ENCODE measurements around the gene PARP12.

The PARP12 gene

DNA sequence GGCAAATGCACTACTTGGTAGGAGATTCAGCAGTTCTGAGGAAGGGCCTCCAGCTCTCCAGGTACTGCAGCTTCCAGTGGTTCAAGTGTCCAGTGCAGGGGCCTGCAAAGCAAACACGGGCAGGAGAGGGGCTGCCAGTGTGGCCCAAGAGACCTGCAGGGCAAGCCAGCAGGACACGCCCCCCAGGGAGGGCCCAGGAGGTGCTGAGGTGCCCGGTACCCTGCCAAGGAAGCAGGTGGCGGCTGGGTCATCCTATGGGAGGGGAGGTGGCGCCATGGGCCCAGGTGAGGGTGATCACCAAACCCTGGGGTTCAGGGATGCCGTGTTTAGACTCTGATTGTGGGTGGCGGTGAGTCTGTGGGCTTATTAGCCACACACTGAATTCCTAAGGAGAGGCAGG, 45.7 kb downstream of the PARP12 start:
- no peaks in the 10 kb centered on the region for H3K9me3 Mint-ChIP-seq
- no peaks in the 10 kb centered on the region for H3K4me1 Mint-ChIP-seq
- ATAC-seq, result peak; percentile 49
- no peak for DNase-seq
- no peak overlapping the region for H3K4me3 Mint-ChIP-seq
- H3K27me3 Mint-ChIP-seq, result no peaks in the 10 kb centered on the region
- no peak overlapping the region for H3K27ac Mint-ChIP-seq

DNA sequence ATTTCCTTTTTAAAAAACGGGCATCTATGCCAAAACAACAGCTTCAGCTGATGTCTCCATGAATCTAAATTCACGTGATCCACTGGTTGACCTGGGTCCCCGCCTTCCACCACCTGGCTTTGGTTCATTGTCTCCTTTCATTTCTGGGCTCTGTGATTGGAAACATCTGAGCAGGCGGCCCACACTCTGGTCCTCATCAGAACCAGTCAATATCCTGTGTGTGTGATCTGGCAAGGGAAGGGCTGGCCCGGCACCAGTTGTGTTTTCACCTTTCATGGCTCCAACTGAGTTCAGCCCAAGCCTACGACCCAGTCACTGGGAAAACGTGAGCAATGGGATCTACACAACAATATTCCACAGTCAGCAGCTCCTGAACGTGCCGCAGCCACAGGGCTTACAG, 46.2 kb downstream of the PARP12 start:
- Mint-ChIP-seq H3K27ac (no peak overlapping the region), H3K4me3 (no peak overlapping the region), H3K27me3 (no peaks in the 10 kb centered on the region), H3K9me3 (no peaks in the 10 kb centered on the region), H3K4me1 (no peaks in the 10 kb centered on the region)
- no peak for ATAC-seq
- DNase-seq, result no peak

DNA sequence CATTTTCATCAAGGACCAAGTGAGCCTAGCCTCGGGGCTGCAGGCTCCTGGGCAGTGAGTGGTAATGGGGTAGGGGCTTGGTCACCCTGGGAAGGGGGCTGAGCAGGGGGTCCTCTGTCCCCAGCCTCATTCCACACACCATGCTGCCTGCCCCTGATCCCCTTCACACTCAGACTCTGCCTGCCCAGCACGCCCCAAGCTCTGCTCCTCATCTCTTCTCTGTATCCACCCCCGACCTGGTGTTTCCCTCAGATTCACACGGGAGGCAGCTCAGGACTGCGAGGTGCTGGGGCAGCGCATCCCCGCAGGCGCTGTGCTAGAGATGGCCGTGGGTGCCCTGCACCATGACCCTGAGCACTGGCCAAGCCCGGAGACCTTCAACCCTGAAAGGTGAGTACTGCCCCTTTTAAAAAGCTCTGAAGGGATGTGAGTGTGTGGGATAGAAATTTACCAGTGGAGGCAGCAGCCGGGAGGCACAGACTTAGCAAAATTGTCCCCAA, 47.2 kb downstream of the PARP12 start:
- DNase-seq (no peak), ATAC-seq (no peak)
- Mint-ChIP-seq H3K4me3 (peak overlapping the region in 1 of 2 donors; percentile 38), H3K4me1 (no peaks in the 10 kb centered on the region), H3K9me3 (no peaks in the 10 kb centered on the region), H3K27me3 (no peaks in the 10 kb centered on the region), H3K27ac (no peak overlapping the region)

GRCh38 chr7:140014123-140014522, 48.6 kb downstream of the PARP12 start:
- Mint-ChIP-seq H3K4me3 (no peak overlapping the region), H3K9me3 (no peaks in the 10 kb centered on the region)

GRCh38 chr7:140013676-140014075, 49.1 kb downstream of the PARP12 start:
- no peak overlapping the region for H3K4me3 Mint-ChIP-seq
- DNase-seq (no peak), ATAC-seq (no peak)
- no peaks in the 10 kb centered on the region for H3K27me3 Mint-ChIP-seq
- H3K4me1 Mint-ChIP-seq, result no peaks in the 10 kb centered on the region
- H3K9me3 Mint-ChIP-seq, result no peaks in the 10 kb centered on the region
- peak overlapping the region in 1 of 2 donors; percentile 13 for H3K27ac Mint-ChIP-seq

More at GRCh38 chr7:140014123-140014522, 48.6 kb downstream of the PARP12 start:
- no peak for ATAC-seq
- no peaks in the 10 kb centered on the region for H3K27me3 Mint-ChIP-seq
- peak overlapping the region in 1 of 2 donors; percentile 13 for H3K27ac Mint-ChIP-seq
- no peaks in the 10 kb centered on the region for H3K4me1 Mint-ChIP-seq
- no peak for DNase-seq

DNA sequence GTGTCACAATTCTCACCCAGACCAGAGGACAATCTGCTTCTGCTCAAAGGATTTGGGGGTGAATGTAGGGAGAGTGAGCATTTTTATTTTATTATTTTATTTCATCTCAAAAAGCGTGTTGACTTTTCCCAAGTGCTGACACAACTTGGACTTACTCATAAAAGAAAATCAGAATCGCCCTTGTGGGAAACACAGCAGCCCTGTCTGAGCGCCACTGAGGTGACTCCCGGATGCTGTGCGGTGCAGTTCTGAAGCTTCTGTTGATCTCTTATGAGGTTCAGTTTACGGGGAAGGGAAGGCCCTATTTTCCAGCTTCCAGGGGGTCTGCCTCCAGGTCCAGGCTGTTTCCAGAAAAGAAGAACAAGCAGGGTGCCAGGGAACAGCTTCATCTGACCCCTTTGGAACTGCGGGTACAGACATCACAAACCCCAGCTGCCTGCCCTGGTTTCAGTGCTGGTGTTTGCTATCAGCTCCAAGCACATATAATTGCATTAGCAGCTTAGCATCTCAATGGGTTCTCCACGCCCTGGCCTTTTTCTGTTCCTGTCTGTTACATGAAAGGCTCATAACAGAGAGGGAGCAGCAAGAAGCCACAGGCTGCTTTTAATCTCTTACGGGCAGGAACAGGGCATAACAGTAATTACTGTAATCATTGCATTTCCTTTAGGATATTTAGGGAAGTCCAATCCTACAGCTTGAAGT, 52.4 kb downstream of the PARP12 start:
- Mint-ChIP-seq H3K4me3 (no peak overlapping the region), H3K4me1 (no peaks in the 10 kb centered on the region), H3K9me3 (no peaks in the 10 kb centered on the region), H3K27me3 (no peaks in the 10 kb centered on the region), H3K27ac (no peak overlapping the region)
- DNase-seq (no peak), ATAC-seq (no peak)

- no peak overlapping the region for H3K4me3 Mint-ChIP-seq
- no peaks in the 10 kb centered on the region for H3K9me3 Mint-ChIP-seq
- no peak for DNase-seq
Observed at GRCh38 chr7:140009735-140010134, 53.0 kb downstream of the PARP12 start.

DNA sequence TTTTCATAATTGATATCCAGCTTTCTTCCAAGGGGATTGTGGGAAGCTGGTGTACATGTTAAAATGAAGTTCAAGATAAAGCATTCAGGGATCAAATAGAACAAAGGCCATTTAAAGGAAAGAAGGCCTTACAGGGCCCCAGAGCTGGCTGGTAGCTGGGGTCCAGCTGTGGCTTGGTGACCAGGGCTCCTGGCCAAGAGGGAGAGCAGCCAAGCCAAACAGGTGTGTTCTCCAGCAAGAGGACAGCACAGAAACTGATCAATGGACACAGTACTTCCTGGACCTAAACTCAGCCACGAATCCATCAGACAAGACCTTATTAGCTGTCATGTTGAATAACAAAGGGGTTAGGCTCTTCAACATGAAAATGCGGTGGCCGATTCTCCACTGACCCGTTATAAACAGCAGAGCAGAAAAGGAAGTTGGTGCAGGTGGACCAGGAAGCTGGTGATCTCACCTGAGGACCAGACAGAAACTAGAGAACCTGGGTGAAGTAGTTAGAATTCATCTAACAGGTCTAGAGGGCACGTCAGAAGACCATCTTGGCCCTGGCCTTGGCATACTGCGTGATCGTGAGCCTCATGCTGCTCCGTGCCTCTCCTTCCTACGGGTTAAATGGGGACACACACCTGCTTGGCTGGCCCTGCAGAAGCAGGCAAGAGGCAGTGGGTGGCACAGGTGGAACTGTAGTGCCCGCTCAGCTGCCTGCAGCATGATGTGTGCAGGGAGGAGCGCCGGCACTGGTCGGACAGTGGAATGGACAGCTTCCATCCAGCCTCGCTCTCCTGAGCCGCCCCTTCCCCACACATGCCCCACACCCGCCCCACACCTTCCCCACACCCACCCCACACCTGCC, 53.8 kb downstream of the PARP12 start:
- H3K4me3 Mint-ChIP-seq, result no peak overlapping the region
- H3K27ac Mint-ChIP-seq, result no peak overlapping the region
- no peaks in the 10 kb centered on the region for H3K9me3 Mint-ChIP-seq
- no peaks in the 10 kb centered on the region for H3K4me1 Mint-ChIP-seq
- DNase-seq, result no peak
- H3K27me3 Mint-ChIP-seq, result no peaks in the 10 kb centered on the region
- no peak for ATAC-seq

More at GRCh38 chr7:140009735-140010134, 53.0 kb downstream of the PARP12 start:
- Mint-ChIP-seq H3K27ac (no peak overlapping the region), H3K27me3 (no peaks in the 10 kb centered on the region), H3K4me1 (no peaks in the 10 kb centered on the region)
- ATAC-seq, result peak; percentile 75

GRCh38 chr7:140007051-140007690, 55.6 kb downstream of the PARP12 start:
- ATAC-seq (no peak), DNase-seq (no peak)
- peak overlapping the region in 1 of 2 donors; percentile 12 for H3K27ac Mint-ChIP-seq
- no peaks in the 10 kb centered on the region for H3K4me1 Mint-ChIP-seq
- H3K4me3 Mint-ChIP-seq, result no peak overlapping the region
- no peaks in the 10 kb centered on the region for H3K27me3 Mint-ChIP-seq
- no peaks in the 10 kb centered on the region for H3K9me3 Mint-ChIP-seq

DNA sequence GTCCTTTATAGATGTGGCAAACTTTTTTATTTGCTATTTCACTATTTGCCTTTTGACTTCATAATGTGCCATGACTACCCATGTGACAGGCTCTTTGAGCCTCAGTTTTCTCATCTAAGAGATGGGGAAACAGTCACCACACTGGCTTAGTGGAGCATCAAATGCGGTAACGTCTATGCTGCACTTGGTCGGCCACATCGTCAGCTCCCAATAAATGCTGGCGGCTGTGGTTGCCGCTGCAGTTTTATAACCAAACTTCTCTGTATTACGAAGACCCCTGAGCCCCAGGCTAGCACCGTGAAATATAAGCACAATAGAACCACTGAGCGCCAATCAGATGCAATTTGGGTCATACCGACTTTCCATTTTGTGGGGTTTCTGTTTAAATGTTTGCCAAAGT, 56.2 kb downstream of the PARP12 start:
- DNase-seq (no peak), ATAC-seq (no peak)
- H3K27me3 Mint-ChIP-seq, result no peaks in the 10 kb centered on the region
- H3K4me3 Mint-ChIP-seq, result no peak overlapping the region
- H3K27ac Mint-ChIP-seq, result no peak overlapping the region
- H3K4me1 Mint-ChIP-seq, result no peaks in the 10 kb centered on the region
- H3K9me3 Mint-ChIP-seq, result no peaks in the 10 kb centered on the region

GRCh38 chr7:140005754-140006503, 56.8 kb downstream of the PARP12 start:
- no peaks in the 10 kb centered on the region for H3K9me3 Mint-ChIP-seq
- H3K27ac Mint-ChIP-seq, result no peak overlapping the region
- H3K27me3 Mint-ChIP-seq, result no peaks in the 10 kb centered on the region
- no peak for ATAC-seq
- no peak overlapping the region for H3K4me3 Mint-ChIP-seq
- no peak for DNase-seq
- no peaks in the 10 kb centered on the region for H3K4me1 Mint-ChIP-seq

- ATAC-seq (no peak), DNase-seq (no peak)
- Mint-ChIP-seq H3K27ac (no peak overlapping the region), H3K27me3 (no peaks in the 10 kb centered on the region), H3K4me3 (no peak overlapping the region), H3K9me3 (no peaks in the 10 kb centered on the region), H3K4me1 (no peaks in the 10 kb centered on the region)
Observed at GRCh38 chr7:140005341-140005740, 57.4 kb downstream of the PARP12 start.

DNA sequence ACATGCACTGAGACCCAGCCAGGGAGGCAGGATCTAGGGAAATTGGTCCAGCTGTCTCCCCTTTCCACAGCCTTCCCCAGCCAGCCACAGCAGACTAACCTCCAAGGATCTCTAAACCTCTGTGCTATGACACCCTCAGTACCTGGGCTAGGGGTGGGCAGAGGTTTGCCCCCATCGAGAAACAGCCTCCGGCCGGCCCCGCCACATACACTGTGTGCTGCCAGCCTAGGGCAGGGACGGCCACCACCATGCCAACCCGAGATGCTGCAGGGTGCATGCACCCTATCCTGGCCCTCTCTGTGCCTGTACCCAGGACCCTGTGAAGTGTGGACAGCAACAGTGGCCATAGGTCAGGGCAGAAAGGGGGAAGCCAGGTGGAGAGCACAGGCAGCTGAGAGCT, 58.1 kb downstream of the PARP12 start:
- ATAC-seq (no peak), DNase-seq (no peak)
- Mint-ChIP-seq H3K9me3 (no peaks in the 10 kb centered on the region), H3K27ac (no peak overlapping the region), H3K4me1 (no peaks in the 10 kb centered on the region), H3K4me3 (no peak overlapping the region), H3K27me3 (no peaks in the 10 kb centered on the region)

GRCh38 chr7:140003913-140004382, 58.8 kb downstream of the PARP12 start:
- H3K4me3 Mint-ChIP-seq, result no peak overlapping the region
- DNase-seq, result peak; percentile 24 to 31
- no peaks in the 10 kb centered on the region for H3K27me3 Mint-ChIP-seq
- ATAC-seq, result peak; percentile 50
- no peaks in the 10 kb centered on the region for H3K9me3 Mint-ChIP-seq
- H3K4me1 Mint-ChIP-seq, result no peaks in the 10 kb centered on the region
- H3K27ac Mint-ChIP-seq, result no peak overlapping the region

- Mint-ChIP-seq H3K27ac (no peak overlapping the region), H3K4me3 (no peak overlapping the region), H3K9me3 (no peaks in the 10 kb centered on the region), H3K4me1 (no peaks in the 10 kb centered on the region), H3K27me3 (no peaks in the 10 kb centered on the region)
- DNase-seq, result no peak
- ATAC-seq, result no peak
Observed at GRCh38 chr7:140000666-140001268, 62.0 kb downstream of the PARP12 start.

Data from stimulated activated naive CD8-positive, alpha-beta T cell treated with anti-CD3 and anti-CD28 coated beads, Interleukin-15, amount 100 ng/mL, for 72 hours (primary cell).